Glutamatergic neuron (in vitro differentiated cells): Measurements from ENCODE around the gene ATP2B2. TPM values are rescaled to one million over a fixed set of nuclear protein-coding genes. Genes with fewer than 3 reads are reported as not detected.

Source experiments
- DNase-seq: peaks from one replicate; pipeline ENCODE4 v3.0.0; 2022
- H3K27ac Mint-ChIP-seq: one replicate; pipeline ENCODE4 v1.8.0; 2020; ENCODE audit warnings: mild to moderate bottlenecking, mixed read lengths, inconsistent platforms; ENCODE audit not compliant: unreplicated experiment
- H3K27me3 Mint-ChIP-seq: one replicate; pipeline ENCODE4 v1.8.0; 2020; ENCODE audit warnings: mild to moderate bottlenecking, moderate library complexity, mixed read lengths, inconsistent platforms; ENCODE audit not compliant: unreplicated experiment
- H3K36me3 Mint-ChIP-seq: one replicate; pipeline ENCODE4 v1.8.0; 2020; ENCODE audit warnings: mild to moderate bottlenecking, mixed read lengths, inconsistent platforms; ENCODE audit not compliant: unreplicated experiment
- H3K4me1 Mint-ChIP-seq: one replicate; pipeline ENCODE4 v1.8.0; 2020; ENCODE audit warnings: mild to moderate bottlenecking, low read depth, mixed read lengths, inconsistent platforms; ENCODE audit not compliant: unreplicated experiment
- H3K4me3 Mint-ChIP-seq: one replicate; pipeline ENCODE4 v1.8.0; 2020; ENCODE audit warnings: mild to moderate bottlenecking, mixed read lengths, inconsistent platforms; ENCODE audit not compliant: unreplicated experiment
- H3K9me3 Mint-ChIP-seq: one replicate; pipeline ENCODE4 v1.8.0; 2020; ENCODE audit warnings: mild to moderate bottlenecking, moderate library complexity, mixed read lengths, inconsistent platforms; ENCODE audit not compliant: unreplicated experiment
- CTCF ChIP-seq: fragments of 200-600 bp; sonication (generic); IDR thresholded peaks from one replicate; pipeline ENCODE4 v1.5.0; 2021; ENCODE audit not compliant: partially characterized antibody, unreplicated experiment
- total RNA-seq: library from RNA; stranded (reverse); fragmentation: NEBNext Ultra II Directional; extraction: Animal tissue kit (Norgen Biotek cat#: 25700); gene quantifications from one replicate; pipeline ENCODE4 v1.2.1, GENCODE V29; 2021; ENCODE audit not compliant: unreplicated experiment

The ATP2B2 gene
- total RNA-seq, 1 donor from 2014 or later, result 31.2 TPM

DNA sequence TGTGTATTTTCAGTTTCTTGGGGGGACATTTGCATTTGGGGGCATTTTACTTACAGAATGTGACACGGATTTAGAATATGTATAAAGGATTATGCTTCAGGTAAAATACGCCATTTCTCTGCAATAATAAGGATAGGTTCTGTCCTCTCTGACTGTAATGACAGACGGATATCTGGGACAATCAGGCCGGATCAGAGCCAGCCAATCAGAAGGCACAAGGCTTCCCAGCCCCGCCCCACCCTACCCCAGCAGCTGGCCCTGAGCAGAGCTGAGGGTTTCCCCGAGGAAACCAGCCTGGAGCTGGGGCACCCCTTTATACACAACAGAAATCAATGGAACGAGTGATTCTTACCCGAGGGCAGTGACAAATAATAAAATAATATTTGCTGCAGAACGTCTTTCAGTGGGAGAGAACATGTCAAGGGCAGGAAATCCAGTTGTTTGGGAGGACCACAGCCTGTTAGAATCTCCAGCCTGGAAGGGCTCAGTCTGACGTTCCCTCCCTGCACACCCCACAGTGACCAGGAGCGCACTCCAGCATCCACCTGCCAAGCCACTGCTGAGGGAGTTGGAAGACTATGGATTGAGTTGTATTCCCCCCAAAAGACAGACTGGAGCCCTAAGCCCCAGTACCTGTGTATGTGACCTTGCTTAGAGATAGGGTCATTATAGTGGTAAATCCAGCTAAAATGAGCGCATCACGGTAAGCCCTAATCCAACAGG lies 154.2 kb downstream of the ATP2B2 start:
- peaks cover 14% of the 10 kb centered on the region for H3K9me3 Mint-ChIP-seq

GRCh38 chr3:10350324-10350985 lies 154.9 kb downstream of the ATP2B2 start:
- Mint-ChIP-seq H3K9me3 (peaks cover 12% of the 10 kb centered on the region), H3K27me3 (peaks cover 11% of the 10 kb centered on the region), H3K36me3 (no peaks in the 10 kb centered on the region), H3K4me1 (peaks cover 62% of the 10 kb centered on the region), H3K4me3 (no peak overlapping the region), H3K27ac (no peak overlapping the region)
- no peak for TF ChIP-seq CTCF
- no peak for DNase-seq

More for the DNA sequence above, 154.2 kb downstream of the ATP2B2 start:
- DNase-seq, result no peak
- H3K4me3 Mint-ChIP-seq, result no peak overlapping the region
- H3K36me3 Mint-ChIP-seq, result no peaks in the 10 kb centered on the region
- peak overlapping the region; percentile 56 for H3K27ac Mint-ChIP-seq
- H3K27me3 Mint-ChIP-seq, result peaks cover 11% of the 10 kb centered on the region
- H3K4me1 Mint-ChIP-seq, result peaks cover 61% of the 10 kb centered on the region
- TF ChIP-seq CTCF, result no peak

- Mint-ChIP-seq H3K27ac (no peak overlapping the region), H3K36me3 (no peaks in the 10 kb centered on the region), H3K9me3 (peaks cover 12% of the 10 kb centered on the region), H3K4me1 (peaks cover 59% of the 10 kb centered on the region), H3K4me3 (no peak overlapping the region), H3K27me3 (peaks cover 11% of the 10 kb centered on the region)
- no peak for DNase-seq
- TF ChIP-seq CTCF, result no peak
Measured at GRCh38 chr3:10349801-10350200, 155.6 kb downstream of the ATP2B2 start.

DNA sequence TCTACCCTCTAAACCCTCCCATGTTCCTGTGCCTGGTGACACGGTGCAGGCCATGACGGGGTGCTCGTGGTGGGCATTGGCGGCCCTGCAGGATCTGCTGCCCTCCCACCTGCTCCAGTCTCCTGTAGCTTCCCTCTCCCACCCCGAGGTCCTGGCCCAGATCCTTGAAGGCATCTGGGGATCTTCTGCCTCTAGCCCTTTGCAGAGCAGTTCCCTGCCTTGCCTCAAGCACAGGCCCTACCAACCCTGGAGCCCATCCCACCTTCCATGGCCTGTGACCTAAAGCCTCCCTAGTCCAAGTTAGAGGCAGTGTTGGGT lies 157.0 kb downstream of the ATP2B2 start:
- no peak overlapping the region for H3K27ac Mint-ChIP-seq
- H3K4me1 Mint-ChIP-seq, result peaks cover 55% of the 10 kb centered on the region
- H3K9me3 Mint-ChIP-seq, result peaks cover 12% of the 10 kb centered on the region
- peaks cover 14% of the 10 kb centered on the region for H3K27me3 Mint-ChIP-seq
- TF ChIP-seq CTCF, result no peak
- DNase-seq, result no peak
- no peaks in the 10 kb centered on the region for H3K36me3 Mint-ChIP-seq
- no peak overlapping the region for H3K4me3 Mint-ChIP-seq
